GM12878 (cell line): ENCODE measurements around the gene MPP2. TPM values are rescaled to one million over a fixed set of nuclear protein-coding genes. Genes with fewer than 3 reads are reported as not detected.

Source experiments
- ATAC-seq: fragments of 200-7000 bp; cut with Tn5 transposase; 3 replicates; pipeline ENCODE4 v1.9.1; 2020; ENCODE audit warnings: mild to moderate bottlenecking, moderate library complexity
- BruUV-seq: library from RNA; stranded (reverse); fragments of 400-500 nt; replicated peaks from 2 replicates; lab custom pipeline; 2021; lab: Mats Ljungman, UMichigan
- CTCF ChIA-PET: fragments of 300-600 bp; sonication (Branson Sonifier 250); formaldehyde crosslinking; extraction: SDS; loops from one replicate; lab custom pipeline; 2021; ENCODE audit warnings: inconsistent platforms; lab: Yijun Ruan, JAX
- POLR2A ChIA-PET: fragments of 350-600 bp; formaldehyde crosslinking; extraction: SDS; loops from one replicate; lab custom pipeline; 2021; ENCODE audit warnings: inconsistent platforms; lab: Charles Lee
- RAD21 ChIA-PET: fragments of 300-600 bp; sonication (Branson Sonifier 250); formaldehyde crosslinking; loops from one replicate; lab custom pipeline; 2023; ENCODE audit warnings: antibody characterized with exemption; ENCODE audit not compliant: unreplicated experiment; lab: Charles Lee
- SMC1A ChIA-PET: fragments of 300-600 bp; sonication (Branson Sonifier 250); formaldehyde crosslinking; loops from one replicate; lab custom pipeline; 2023; ENCODE audit not compliant: unreplicated experiment, uncharacterized antibody; lab: Charles Lee
- DNase-seq: peaks from one replicate; pipeline ENCODE4 v3.0.0-alpha.2; 2011; ENCODE audit warnings: low read depth, low spot score
- FAIRE-seq: peaks from 3 replicates; lab custom pipeline; 2011; peaks lifted over from hg19 to GRCh38; lab: Jason Lieb, UNC
- H2AFZ ChIP-seq: 2 replicates; pipeline ENCODE4 v1.6.0; 2011; ENCODE audit warnings: low read depth, low read length, control low read depth; ENCODE audit not compliant: control insufficient read depth
- H3K27ac ChIP-seq: 2 replicates; pipeline ENCODE4 v1.5.1; 2011; ENCODE audit warnings: control low read depth; ENCODE audit not compliant: control insufficient read depth, insufficient read depth
- H3K27me3 ChIP-seq, 2 experiments: replicated peaks in 1 of 2; 2 replicates each; pipeline versions ENCODE4 v1.6.0 to v1.6.1; 2011; ENCODE audit warnings: low read length in 1 of 2; ENCODE audit not compliant: control insufficient read depth in 2 of 2, insufficient read depth in 2 of 2
- H3K36me3 ChIP-seq, 2 experiments: 2 replicates each; pipeline ENCODE4 v1.5.1; 2011; ENCODE audit warnings: low read length in 1 of 2; ENCODE audit not compliant: control insufficient read depth in 2 of 2, insufficient read depth in 2 of 2
- H3K4me1 ChIP-seq: 2 replicates; pipeline ENCODE4 v1.6.1; 2011; ENCODE audit warnings: mild to moderate bottlenecking, low read length, moderate library complexity, mixed read lengths; ENCODE audit not compliant: control insufficient read depth, insufficient read depth
- H3K4me2 ChIP-seq: 2 replicates; pipeline ENCODE4 v1.6.0; 2011; ENCODE audit warnings: control low read depth; ENCODE audit not compliant: control insufficient read depth, insufficient read depth
- H3K4me3 ChIP-seq: fragments of 200-600 bp; sonication (generic); 2 replicates; pipeline ENCODE4 v1.5.1; 2016
- H3K79me2 ChIP-seq: 2 replicates; pipeline ENCODE4 v1.6.0; 2011; ENCODE audit warnings: low read length; ENCODE audit not compliant: control insufficient read depth, insufficient read depth
- H3K9ac ChIP-seq: 2 replicates; pipeline ENCODE4 v1.8.0; 2011; ENCODE audit warnings: low read length, control low read depth, mixed read lengths; ENCODE audit not compliant: control insufficient read depth, insufficient read depth
- H3K9me3 ChIP-seq: replicated peaks from 3 replicates; pipeline ENCODE4 v1.5.1; 2011; ENCODE audit warnings: mild to moderate bottlenecking, low read length; ENCODE audit not compliant: control insufficient read depth, insufficient read depth
- H4K20me1 ChIP-seq: 2 replicates; pipeline ENCODE4 v1.6.0; 2011; ENCODE audit not compliant: control insufficient read depth, insufficient read depth
- BCL11A ChIP-seq: IDR thresholded peaks from 2 replicates; pipeline ENCODE4 v1.6.1; 2011; ENCODE audit warnings: low read depth, low read length
- BMI1 ChIP-seq: fragments of 450-650 bp; IDR thresholded peaks from 2 replicates; pipeline ENCODE4 v1.6.1; 2016; ENCODE audit warnings: mild to moderate bottlenecking, moderate library complexity, borderline replicate concordance
- ETV6 ChIP-seq, 2 experiments: fragments of 450-650 bp in 1 of 2; IDR thresholded peaks in 1 of 2; conservative IDR thresholded peaks in 1 of 2; 2 replicates each; pipeline ENCODE4 v1.6.1; 2014; ENCODE audit warnings: antibody characterized with exemption in 1 of 2, borderline replicate concordance in 1 of 2, low read depth in 1 of 2, mild to moderate bottlenecking in 1 of 2, moderate library complexity in 1 of 2
- KDM1A ChIP-seq: fragments of 200-600 bp; sonication (generic); IDR thresholded peaks from 2 replicates; pipeline ENCODE4 v1.6.1; 2016; ENCODE audit warnings: borderline replicate concordance
- NRF1 ChIP-seq: conservative IDR thresholded peaks from 2 replicates; pipeline ENCODE4 v1.6.1; 2011; ENCODE audit warnings: mild to moderate bottlenecking, low read depth, low read length, improper control_type of control experiment
- POLR2AphosphoS2 ChIP-seq: IDR thresholded peaks from 2 replicates; pipeline ENCODE4 v1.6.1; 2011; ENCODE audit warnings: low read depth, mild to moderate bottlenecking, low read length, improper control_type of control experiment, moderate library complexity
- SIX5 ChIP-seq: IDR thresholded peaks from 2 replicates; pipeline ENCODE4 v1.6.1; 2011; ENCODE audit warnings: mild to moderate bottlenecking, low read depth, low read length, moderate library complexity; ENCODE audit not compliant: severe bottlenecking
- WGBS: methylation state at CpG from one replicate; pipeline ENCODE4 v1.1.6; 2016; ENCODE audit warnings: low lambda C conversion rate; ENCODE audit not compliant: insufficient replicate concordance, insufficient coverage; ENCODE audit errors: missing lambda C conversion rate; 5-methylcytosine and 5-hydroxymethylcytosine counted together
- in situ Hi-C: fragments of 300-500 bp; cut with MboI; formaldehyde crosslinking; loops from 9 replicates; pipeline ENCODE4 v1.14.3; 2018; ENCODE audit warnings: mixed read lengths
- intact Hi-C: fragments of 100-400 bp; cut with micrococcal nuclease; formaldehyde crosslinking; loops from one replicate; pipeline ENCODE4 v1.14.2; 2022; ENCODE audit not compliant: unreplicated experiment
- polyA plus RNA-seq, 11 experiments: library from polyadenylated mRNA; depleted of rRNA in 4 of 11; unstranded in 6 of 11; stranded (reverse) in 5 of 11; fragments of >200 nt; fragmentation: Nextera tagmentation in 4 of 11; fragmentation: Illumina TruSeq in 1 of 11; extraction: Ambion mirVana in 4 of 11; extraction: Trizol in 1 of 11; gene quantifications; 1 replicate in 1 of 11; 2 replicates in 10 of 11; pipeline versions ENCODE4 v1.2.1 to v1.2.3, GENCODE V29; 2011 to 2016; ENCODE audit warnings: inconsistent platforms in 2 of 11, missing spikeins in 2 of 11, low read depth in 1 of 11
- total RNA-seq, 4 experiments: library from RNA; depleted of rRNA in 3 of 4; stranded (reverse); fragments of >200 nt in 3 of 4; fragmentation: Illumina TruSeq in 1 of 4; extraction: Trizol in 1 of 4; gene quantifications; 2 replicates each; pipeline versions ENCODE4 v1.2.1 to v1.2.3, GENCODE V29; 2013 to 2021
- TF ChIP-seq, protein P1 (sequence below): IDR thresholded peaks from 2 replicates; pipeline ENCODE4 v1.6.1; 2012; ENCODE audit warnings: low read depth, low read length, improper control_type of control experiment
- TF ChIP-seq, protein P2 (sequence below): fragments of 450-650 bp; IDR thresholded peaks from 2 replicates; pipeline ENCODE4 v1.6.1; 2017; ENCODE audit warnings: antibody characterized with exemption, mild to moderate bottlenecking, moderate library complexity
- TF ChIP-seq, protein P3 (sequence below): fragments of 450-650 bp; IDR thresholded peaks from 2 replicates; pipeline ENCODE4 v1.6.1; 2016; ENCODE audit warnings: mild to moderate bottlenecking, moderate library complexity, borderline replicate concordance

The MPP2 gene
- total and polyA plus RNA-seq, 10 of the 15 experiments (the other 5 are each of a cell fraction or from before 2014, with no cell fraction given): 0.02 to 0.23 (median 0.15) TPM; not detected in 2

DNA sequence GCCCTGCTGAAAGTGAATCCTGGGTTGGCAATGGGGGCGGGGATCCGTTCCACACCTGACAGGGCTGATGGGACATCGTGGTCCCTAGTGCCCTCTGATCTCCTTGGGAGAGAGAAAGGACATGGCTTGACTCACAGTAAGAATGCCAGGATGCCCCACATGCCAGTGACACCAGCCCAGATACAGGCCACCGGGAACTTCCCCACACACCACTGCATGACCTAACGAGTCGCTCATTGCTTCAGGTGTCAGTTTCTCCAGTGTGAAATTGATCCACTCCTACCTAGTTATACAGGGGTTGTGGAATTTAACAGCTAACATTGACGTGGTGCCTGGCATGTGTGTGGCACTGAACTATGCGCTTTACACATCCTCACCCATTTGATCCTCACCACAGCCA, 52.8 kb downstream of the MPP2 start:
- RAD21 ChIA-PET: no interaction called here
- CTCF ChIA-PET: interaction anchor here (1.2 to 2.1 kb wide), 2 partner anchors 8 to 24 kb away, joined by 5 to 8 read pairs; partner anchors contain the start of gene CD300LG
- POLR2A ChIA-PET: no interaction called here
- intact Hi-C loops: no loop called here
- no peak overlapping the region for H3K9ac ChIP-seq
- TF ChIP-seq SIX5: no peak
- TF ChIP-seq, all 136 proteins: peak for 0
- DNase-seq: no peak
- Histone ChIP-seq H4K20me1 (no peaks in the 10 kb centered on the region), H3K4me2 (no peak overlapping the region), H3K79me2 (no peaks in the 10 kb centered on the region), H3K27me3 (no peaks in the 10 kb centered on the region; a peak in 3 of 4 replicates), H2AFZ (no peak overlapping the region), H3K36me3 (no peaks in the 10 kb centered on the region), H3K4me3 (no peak overlapping the region), H3K27ac (no peak overlapping the region), H3K9me3 (no peaks in the 10 kb centered on the region), H3K4me1 (no peaks in the 10 kb centered on the region)
- no peak for FAIRE-seq
- in situ Hi-C loops: no loop called here
- ATAC-seq: no peak
- 29% methylated on average over 8 of the region's 8 CpGs for WGBS
- BruUV-seq: no TSS peak
- SMC1A ChIA-PET: no interaction called here

DNA sequence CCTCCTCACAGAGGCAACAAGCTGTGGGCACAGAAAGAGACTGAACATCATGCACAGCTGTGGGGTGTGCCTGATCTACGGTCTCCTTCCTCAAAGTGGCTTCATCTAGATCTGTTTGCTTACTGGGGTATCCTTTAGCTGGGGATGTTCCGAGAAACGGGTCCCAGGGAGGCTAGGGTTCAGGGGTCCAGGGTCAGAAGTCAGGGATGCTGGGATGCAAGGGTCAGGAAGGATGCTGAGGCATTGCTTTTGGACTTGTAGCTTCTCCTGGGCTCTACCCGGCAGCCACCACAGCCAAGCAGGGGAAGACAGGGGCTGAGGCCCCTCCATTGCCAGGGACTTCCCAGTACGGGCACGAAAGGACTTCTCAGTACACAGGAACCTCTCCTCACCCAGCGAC, 53.8 kb downstream of the MPP2 start:
- ChIA-PET POLR2A (no interaction called here), RAD21 (no interaction called here), CTCF (interaction anchor here (0.8 to 2.1 kb wide), 3 partner anchors 10 to 25 kb away, joined by 3 to 8 read pairs (median 4); no protein-coding TSS in a partner anchor), SMC1A (no interaction called here)
- Histone ChIP-seq H3K9ac (no peak overlapping the region), H4K20me1 (no peaks in the 10 kb centered on the region), H3K4me2 (no peak overlapping the region), H2AFZ (no peak overlapping the region), H3K36me3 (no peaks in the 10 kb centered on the region), H3K4me3 (no peak overlapping the region), H3K27me3 (no peaks in the 10 kb centered on the region; a peak in 3 of 4 replicates), H3K4me1 (no peaks in the 10 kb centered on the region), H3K79me2 (no peaks in the 10 kb centered on the region), H3K27ac (no peak overlapping the region), H3K9me3 (no peaks in the 10 kb centered on the region)
- in situ Hi-C loops (no loop called here), intact Hi-C loops (no loop called here)
- FAIRE-seq (no peak), DNase-seq (no peak), ATAC-seq (no peak)
- 8% methylated on average over 7 of the region's 7 CpGs for WGBS
- BruUV-seq: no TSS peak
- TF ChIP-seq, protein P1, sequence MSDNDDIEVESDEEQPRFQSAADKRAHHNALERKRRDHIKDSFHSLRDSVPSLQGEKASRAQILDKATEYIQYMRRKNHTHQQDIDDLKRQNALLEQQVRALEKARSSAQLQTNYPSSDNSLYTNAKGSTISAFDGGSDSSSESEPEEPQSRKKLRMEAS: no peak
- TF ChIP-seq BCL11A (no peak), KDM1A (no peak), ETV6 (conservative IDR thresholded peaks at IDR 0.05 in 1 of 2, IDR thresholded peaks at IDR 0.05 in 1 of 2; ENCODE audit: borderline replicate concordance in 1 of 2, low read depth in 1 of 2) (no peak), BMI1 (no peak), NRF1 (no peak), POLR2AphosphoS2 (no peak)
- TF ChIP-seq, protein P2, sequence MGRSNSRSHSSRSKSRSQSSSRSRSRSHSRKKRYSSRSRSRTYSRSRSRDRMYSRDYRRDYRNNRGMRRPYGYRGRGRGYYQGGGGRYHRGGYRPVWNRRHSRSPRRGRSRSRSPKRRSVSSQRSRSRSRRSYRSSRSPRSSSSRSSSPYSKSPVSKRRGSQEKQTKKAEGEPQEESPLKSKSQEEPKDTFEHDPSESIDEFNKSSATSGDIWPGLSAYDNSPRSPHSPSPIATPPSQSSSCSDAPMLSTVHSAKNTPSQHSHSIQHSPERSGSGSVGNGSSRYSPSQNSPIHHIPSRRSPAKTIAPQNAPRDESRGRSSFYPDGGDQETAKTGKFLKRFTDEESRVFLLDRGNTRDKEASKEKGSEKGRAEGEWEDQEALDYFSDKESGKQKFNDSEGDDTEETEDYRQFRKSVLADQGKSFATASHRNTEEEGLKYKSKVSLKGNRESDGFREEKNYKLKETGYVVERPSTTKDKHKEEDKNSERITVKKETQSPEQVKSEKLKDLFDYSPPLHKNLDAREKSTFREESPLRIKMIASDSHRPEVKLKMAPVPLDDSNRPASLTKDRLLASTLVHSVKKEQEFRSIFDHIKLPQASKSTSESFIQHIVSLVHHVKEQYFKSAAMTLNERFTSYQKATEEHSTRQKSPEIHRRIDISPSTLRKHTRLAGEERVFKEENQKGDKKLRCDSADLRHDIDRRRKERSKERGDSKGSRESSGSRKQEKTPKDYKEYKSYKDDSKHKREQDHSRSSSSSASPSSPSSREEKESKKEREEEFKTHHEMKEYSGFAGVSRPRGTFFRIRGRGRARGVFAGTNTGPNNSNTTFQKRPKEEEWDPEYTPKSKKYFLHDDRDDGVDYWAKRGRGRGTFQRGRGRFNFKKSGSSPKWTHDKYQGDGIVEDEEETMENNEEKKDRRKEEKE: no peak
- TF ChIP-seq, protein P3, sequence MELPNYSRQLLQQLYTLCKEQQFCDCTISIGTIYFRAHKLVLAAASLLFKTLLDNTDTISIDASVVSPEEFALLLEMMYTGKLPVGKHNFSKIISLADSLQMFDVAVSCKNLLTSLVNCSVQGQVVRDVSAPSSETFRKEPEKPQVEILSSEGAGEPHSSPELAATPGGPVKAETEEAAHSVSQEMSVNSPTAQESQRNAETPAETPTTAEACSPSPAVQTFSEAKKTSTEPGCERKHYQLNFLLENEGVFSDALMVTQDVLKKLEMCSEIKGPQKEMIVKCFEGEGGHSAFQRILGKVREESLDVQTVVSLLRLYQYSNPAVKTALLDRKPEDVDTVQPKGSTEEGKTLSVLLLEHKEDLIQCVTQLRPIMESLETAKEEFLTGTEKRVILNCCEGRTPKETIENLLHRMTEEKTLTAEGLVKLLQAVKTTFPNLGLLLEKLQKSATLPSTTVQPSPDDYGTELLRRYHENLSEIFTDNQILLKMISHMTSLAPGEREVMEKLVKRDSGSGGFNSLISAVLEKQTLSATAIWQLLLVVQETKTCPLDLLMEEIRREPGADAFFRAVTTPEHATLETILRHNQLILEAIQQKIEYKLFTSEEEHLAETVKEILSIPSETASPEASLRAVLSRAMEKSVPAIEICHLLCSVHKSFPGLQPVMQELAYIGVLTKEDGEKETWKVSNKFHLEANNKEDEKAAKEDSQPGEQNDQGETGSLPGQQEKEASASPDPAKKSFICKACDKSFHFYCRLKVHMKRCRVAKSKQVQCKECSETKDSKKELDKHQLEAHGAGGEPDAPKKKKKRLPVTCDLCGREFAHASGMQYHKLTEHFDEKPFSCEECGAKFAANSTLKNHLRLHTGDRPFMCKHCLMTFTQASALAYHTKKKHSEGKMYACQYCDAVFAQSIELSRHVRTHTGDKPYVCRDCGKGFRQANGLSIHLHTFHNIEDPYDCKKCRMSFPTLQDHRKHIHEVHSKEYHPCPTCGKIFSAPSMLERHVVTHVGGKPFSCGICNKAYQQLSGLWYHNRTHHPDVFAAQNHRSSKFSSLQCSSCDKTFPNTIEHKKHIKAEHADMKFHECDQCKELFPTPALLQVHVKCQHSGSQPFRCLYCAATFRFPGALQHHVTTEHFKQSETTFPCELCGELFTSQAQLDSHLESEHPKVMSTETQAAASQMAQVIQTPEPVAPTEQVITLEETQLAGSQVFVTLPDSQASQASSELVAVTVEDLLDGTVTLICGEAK: no peak
